HL-60/S4 (cell line): ENCODE results near the gene C12orf43.

ENCODE experiments used
- in situ Hi-C: fragments of 300-500 bp; cut with MboI; formaldehyde crosslinking; loops from 2 replicates; pipeline ENCODE4 v1.14.3; 2022; ENCODE audit warnings: low sequenced_read_pairs

The C12orf43 gene

GRCh38 chr12:121033625-121034349 is 17.5 kb upstream of the C12orf43 start:
- in situ Hi-C loops, result no loop called here

- in situ Hi-C loops, result no loop called here
Observed at GRCh38 chr12:121030576-121031212, 14.4 kb upstream of the C12orf43 start.

DNA sequence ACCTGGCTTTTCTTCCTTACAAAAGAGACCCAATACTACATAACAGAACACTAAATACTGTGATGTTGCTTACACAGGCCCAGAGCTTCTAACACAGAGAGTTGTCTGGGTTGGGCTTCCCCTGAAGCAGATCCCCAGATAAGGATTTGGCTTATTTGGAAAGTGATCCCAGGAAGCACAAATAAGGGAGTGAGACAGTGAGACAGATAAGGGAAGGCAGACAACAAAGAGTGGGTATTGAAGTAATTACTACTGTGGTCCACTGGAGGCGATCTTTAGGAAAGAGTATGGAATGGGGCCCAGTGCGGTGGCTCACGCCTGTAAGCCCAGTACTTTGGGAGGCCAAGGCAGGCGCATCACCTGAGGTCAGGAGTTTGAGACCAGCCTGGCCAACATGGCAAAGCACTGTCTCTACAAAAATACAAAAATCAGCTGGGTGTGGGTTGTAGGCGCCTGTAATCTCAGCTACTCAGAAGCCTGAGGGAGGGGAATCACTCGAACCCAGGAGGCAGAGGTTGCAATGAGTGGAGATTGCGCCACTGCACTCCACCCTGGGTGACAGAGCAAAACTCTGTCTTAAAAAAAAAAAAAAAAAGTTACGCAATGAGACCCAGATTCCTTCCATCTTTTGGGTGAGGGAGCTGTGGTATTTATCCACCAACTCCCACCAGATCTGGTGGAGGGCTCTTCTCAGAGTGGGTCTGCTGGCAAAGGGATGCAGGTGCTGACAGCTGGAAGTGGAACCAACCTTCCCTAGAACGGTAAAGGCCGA is 10.2 kb upstream of the C12orf43 start:
- in situ Hi-C loops, result no loop called here

- in situ Hi-C loops, result no loop called here
Observed at GRCh38 chr12:121025442-121026226, 9.3 kb upstream of the C12orf43 start.

- in situ Hi-C loops, result no loop called here
Observed at GRCh38 chr12:121023799-121024198, 7.5 kb upstream of the C12orf43 start.

GRCh38 chr12:121022713-121023112 is 6.4 kb upstream of the C12orf43 start:
- in situ Hi-C loops, result no loop called here

DNA sequence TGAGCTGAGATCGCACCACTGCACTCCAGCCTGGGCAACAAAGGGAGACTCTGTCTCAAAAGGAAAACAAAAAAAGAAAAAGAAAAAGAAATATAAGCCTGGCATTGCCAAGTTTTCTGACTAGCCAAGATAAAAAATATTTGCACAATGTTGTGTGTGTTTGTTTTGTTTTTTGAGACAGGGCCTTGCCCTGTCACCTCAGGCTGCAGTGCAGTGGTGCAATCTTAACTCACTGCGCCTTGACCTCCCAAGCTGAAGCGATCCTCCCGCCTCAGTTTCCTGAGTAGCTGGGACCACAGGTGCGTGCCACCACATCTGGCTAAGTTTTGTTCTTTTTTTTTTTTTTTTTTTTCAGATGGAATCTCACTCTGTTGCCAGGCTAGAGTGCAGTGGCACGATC is 5.5 kb upstream of the C12orf43 start:
- in situ Hi-C loops, result no loop called here

GRCh38 chr12:121018860-121019617 is 2.8 kb upstream of the C12orf43 start:
- in situ Hi-C loops, result no loop called here

DNA sequence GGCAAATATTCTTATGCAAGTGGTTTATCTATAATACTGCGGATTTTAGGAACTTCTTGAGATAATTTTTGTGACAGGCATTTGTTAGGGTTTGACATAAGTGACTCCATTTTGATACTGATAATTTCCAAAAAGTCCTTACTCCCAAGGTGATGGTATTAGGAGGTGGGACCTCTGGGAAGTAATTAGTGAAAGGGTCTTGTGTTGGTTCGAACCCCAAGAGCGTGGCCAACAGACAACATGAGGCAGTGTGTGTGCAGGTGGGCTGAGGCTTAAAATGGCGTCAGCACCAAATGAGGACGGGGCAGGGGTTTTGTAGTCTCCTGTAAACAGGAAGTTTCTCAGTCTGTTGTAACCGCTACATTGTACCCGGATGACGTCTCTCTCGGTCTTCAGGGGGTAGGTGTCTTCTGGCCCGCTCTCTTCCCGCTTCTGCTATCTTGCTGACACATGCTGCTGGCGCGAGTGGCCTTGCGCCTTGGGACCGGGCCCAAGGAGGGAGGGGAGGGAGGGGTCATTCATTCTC is 1.7 kb upstream of the C12orf43 start:
- in situ Hi-C loops, result no loop called here

GRCh38 chr12:121013715-121014114 is 2.6 kb downstream of the C12orf43 start:
- in situ Hi-C loops, result no loop called here

GRCh38 chr12:121011820-121012219 is 4.5 kb downstream of the C12orf43 start:
- in situ Hi-C loops, result no loop called here

DNA sequence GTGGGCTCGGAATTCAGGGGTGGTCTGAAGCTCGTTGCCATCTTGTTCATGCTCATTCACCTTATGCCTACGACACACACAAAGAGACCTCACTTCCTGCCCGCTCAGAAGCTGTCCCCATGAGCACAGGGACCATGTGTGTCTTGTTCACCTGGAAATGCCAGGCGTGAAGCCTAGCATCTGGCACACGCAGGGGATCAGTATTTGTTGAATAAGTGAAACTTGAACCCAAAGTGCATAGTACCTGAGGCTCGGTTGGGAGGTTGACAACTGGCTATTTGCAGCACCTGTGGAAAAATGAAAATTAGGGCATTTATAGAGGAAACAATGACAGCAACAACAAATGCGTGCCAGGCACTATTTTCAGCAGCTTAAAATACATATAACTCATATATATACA is 5.4 kb downstream of the C12orf43 start:
- in situ Hi-C loops, result no loop called here

DNA sequence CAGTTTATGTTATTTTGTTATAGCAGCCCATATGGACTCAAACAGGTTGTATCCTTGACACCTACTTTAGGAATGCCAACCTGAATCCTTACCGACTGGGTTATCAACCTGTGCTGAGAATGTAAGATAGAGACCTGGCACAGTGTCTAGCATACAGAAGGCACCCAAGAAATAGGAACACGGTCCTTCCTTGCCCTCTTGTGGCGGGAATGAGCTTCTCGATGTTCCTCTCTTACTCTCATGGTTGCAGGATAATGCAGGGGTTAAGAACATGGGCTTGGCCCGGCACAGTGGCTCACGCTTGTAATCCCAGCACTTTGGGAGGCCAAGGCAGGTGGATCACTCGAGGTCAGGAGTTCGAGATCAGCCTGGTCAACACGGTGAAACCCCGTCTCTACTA is 6.5 kb downstream of the C12orf43 start:
- in situ Hi-C loops, result no loop called here

DNA sequence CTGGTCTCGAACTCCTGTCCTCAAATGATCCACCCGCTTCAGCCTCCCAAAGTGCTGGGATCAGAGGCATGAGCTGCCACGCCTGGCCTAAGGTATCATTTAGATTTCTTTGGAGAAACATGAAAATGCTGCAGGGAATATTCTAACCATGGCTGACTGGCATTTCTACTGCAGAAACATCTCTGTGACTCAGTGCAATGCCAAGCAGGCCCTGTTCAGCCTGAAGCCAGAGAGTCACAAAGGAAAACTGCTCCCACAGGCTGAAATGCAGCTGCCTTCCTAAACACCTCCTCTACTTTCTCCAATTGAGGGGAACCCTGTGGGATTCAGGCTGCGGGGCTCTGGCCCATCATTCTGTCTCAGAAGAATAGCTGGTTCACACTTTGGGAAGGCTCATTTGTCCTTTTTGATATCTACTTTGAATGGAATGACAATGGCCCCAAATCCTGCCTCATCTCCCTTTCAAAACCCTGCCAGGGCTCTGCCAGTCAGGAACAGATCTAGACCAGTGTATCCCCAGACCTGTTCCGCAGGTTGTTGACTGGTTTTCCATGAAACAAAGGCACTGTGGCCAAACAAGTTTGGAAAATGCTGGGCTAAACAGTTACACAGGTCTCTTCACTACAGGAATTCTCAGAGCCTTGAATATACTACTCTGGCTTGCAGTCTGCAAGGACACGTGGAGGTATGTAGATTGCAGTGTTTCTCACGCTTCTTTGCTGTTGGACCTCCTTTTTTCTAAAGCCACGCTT is 7.8 kb downstream of the C12orf43 start:
- in situ Hi-C loops, result no loop called here

DNA sequence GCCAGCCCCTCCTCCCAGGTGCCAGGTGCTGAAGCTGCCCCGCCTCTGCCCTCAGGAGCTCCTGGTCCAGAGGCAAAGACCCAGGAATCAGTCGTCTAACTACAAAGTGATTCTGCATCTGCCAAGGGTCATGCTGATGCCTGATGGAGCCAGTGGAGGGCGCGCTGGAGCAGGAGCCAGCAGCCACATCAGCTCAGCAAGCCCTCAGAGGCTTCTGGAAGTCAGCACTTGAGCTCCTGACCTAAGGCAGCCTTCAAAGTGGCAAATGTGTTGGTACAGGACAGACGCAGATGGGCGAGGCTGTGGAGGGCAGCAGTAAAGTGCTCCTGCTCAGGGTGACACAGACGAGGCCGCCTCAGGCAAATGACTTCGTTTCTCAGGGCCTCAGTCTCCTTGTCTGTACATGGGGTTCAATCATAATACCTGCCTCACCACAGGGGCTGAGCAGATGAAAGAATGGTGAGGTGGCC is 10.9 kb downstream of the C12orf43 start:
- in situ Hi-C loops, result no loop called here

- in situ Hi-C loops, result no loop called here
Observed at GRCh38 chr12:121004253-121004815, 12.0 kb downstream of the C12orf43 start.

DNA sequence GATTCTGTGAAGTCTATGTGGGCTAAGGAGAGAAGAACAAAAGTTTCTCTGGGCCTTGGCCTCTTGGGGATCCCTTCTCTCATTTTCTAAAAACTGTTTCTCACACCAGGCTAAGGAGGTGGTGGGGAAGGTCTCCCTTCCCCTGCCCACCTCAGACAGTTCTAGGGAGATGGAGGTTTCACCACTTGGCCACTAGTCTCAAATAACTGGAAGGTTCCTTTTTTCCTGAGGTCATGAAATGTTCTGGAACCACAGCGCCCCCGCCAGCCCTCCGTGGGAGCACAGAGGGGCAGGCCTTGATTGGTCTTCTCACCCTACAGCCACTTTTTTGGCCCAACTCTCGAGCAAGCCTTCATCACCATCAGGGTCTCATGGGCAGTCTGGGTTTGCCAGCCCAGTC is 12.6 kb downstream of the C12orf43 start:
- in situ Hi-C loops, result no loop called here

- in situ Hi-C loops, result no loop called here
Observed at GRCh38 chr12:121001841-121002483, 14.3 kb downstream of the C12orf43 start.

DNA sequence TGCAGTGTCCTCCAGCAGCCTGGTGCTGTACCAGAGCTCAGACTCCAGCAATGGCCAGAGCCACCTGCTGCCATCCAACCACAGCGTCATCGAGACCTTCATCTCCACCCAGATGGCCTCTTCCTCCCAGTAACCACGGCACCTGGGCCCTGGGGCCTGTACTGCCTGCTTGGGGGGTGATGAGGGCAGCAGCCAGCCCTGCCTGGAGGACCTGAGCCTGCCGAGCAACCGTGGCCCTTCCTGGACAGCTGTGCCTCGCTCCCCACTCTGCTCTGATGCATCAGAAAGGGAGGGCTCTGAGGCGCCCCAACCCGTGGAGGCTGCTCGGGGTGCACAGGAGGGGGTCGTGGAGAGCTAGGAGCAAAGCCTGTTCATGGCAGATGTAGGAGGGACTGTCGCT is 15.2 kb downstream of the C12orf43 start:
- in situ Hi-C loops, result no loop called here
